Measurements from ENCODE around the gene DOK5.

GRCh38 chr20:54468082-54468481 lies 7.3 kb upstream of the DOK5 start:
- TF ChIP-seq CTCF (IDR thresholded peaks at IDR 0.05; ENCODE audit: borderline replicate concordance, extremely low read depth, low read length, poor library complexity, severe bottlenecking) (no peak), EZH2 (IDR thresholded peaks at IDR 0.05; ENCODE audit: borderline replicate concordance, low read depth, low read length, severe bottlenecking) (no peak)
